GM21390 (cell line): Measurements from ENCODE around the gene PRKAA1.

Experiments used
- ATAC-seq: cut with Tn5 transposase; IDR thresholded peaks from one replicate; pipeline ENCODE4 v1.9.1; 2021; ENCODE audit not compliant: unreplicated experiment

PRKAA1 gene

DNA sequence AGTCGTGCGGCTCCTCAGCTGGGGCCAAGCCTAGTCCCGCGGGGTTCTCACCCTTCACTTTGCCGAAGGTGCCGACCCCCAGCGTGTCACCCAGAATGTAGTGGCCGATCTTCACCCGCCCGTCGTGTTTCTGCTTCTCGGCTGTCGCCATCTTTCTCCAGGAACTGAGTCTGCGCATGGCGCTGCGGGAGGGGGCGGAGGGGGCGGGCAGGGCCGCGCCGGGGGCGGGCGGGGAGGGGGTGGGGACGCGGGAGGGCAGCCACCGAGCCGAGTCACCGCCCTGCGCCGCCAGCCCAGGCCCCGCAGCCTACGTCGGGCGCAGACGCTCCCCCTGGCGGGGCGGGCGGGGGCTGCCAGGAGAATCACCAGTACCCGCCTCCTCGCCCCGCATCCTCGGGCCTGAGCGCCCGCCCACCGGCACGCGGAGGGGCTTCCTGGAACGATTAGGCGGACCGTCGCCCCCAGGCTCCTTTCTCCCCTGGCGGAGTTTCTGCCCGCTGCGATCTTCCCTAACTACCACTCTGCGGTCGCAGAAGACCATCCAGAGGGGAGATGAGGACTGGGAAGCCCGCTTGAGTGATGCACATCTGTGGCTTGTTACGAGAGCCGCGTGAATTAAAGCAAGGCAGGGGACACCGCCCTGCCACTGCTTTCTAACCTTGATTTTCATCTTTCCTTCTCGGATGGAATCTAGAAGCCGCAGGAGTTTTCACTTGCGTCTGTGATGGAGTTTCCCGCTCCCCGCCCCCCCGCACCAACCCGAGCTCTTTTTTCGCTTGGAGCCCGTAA is at the start of gene PRKAA1:
PRKAA1 (minus strand) TSS at position 363 of the 789 bp plus-strand sequence; CDS start at position 178, 185 bp downstream.
- peak; percentile 95 for ATAC-seq

DNA sequence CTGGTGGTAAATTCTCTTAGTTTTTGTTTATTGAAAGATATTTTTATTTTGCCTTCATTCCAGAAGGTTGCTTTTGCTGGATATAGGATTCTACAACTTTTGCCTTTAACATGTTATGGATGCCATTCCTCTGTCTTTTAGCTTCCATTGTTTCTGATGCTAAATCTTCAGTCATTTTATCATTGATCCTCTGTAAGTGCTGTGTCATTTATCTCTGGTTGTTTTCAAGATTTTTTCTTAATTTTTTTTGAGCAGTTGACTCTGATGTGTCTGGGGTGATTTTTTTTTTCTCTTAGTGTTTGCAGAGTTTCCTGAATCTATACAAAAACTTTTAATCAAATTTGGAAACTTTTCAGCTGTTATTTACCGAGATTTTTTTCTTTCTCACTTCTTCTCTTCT is 49.4 kb upstream of the PRKAA1 start:
- ATAC-seq, result no peak

DNA sequence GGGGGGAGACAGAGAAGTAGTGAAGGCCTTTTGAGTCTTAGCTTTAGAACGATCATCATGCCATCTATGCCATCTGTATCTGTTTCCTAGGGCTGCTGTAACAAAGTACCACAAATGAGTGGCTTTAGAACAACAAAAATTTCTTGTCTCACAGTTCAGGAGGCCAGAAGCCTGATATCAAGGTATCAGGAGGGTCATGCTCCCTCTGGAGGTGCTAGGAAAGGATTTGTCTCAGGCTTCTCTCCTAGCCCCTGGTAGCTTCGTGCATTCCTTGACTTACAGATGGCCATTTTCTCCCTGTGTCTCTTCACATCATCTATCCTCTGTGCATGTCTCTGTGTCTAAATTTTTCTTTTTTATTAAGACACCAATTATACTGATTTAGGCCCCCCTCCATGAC is 48.2 kb upstream of the PRKAA1 start:
- no peak for ATAC-seq

DNA sequence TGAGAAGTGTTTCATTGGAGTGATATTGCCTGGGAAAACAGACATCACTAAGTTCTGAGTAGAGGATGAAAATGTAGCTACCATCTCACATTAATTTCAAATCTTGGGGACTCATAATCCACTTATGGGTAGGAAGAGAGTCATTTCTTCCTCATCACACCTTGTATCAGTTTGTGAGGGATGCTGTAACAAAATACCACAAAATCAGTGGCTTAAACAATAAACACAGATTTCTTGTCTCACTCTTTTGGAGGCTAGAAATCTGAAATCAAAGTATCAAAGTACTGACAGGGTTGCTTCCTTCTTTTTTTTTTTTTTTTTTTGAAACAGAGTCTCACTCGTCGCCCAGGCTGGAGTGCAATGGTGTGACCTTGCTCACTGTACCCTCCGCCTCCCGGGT is 46.4 kb upstream of the PRKAA1 start:
- ATAC-seq, result no peak

DNA sequence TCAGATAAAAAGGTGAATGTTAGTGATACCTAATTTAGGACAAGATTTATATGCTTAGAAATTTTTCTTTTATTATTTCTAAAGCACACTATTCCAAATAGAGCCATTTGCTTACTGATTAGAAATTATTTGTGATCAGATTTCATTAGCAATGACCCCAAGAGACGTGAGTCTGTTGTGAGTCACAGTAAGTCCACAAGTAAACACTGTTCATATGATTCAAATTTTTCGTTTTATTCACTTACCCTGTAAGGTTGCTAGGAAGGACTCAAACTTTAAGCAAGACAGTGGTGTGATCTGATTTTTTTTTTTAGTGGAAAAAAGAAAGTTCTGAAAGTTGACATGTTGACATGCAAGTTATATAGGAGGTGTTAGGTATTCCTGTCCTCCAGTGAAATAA is 44.2 kb upstream of the PRKAA1 start:
- no peak for ATAC-seq

DNA sequence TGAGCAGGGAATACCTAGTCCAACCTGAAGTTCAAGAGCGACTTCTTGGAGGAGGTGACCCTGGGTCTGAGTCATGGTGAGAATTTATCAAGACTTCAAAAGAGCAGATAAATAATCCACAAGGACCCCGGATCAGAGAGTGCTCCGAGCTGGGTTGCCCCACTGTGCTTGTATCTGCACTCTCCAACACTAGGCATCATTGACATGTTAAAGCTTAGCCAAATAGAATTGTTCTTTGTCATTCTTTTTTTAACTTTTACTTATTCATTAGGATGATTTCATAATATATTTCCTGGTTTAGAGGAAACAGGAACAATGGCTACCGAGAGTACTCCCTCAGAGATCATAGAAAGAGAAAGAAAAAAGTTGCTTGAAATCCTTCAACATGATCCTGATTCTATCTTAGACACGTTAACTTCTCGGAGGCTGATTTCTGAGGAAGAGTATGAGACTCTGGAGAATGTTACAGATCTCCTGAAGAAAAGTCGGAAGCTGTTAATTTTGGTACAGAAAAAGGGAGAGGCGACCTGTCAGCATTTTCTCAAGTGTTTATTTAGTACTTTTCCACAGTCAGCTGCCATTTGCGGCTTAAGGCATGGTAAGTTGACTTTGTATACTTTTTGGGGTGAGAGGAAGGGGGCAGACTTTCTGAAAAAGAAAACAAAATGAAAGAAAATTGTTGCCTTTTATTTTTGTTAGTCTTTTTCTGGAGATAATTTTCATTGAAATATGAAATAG is 43.1 kb upstream of the PRKAA1 start, which contains the start of gene CARD6:
CARD6 (plus strand) TSS at position 300 of the 738 bp plus-strand sequence; CDS start at position 316, 16 bp downstream.
- peak; percentile 52 for ATAC-seq

DNA sequence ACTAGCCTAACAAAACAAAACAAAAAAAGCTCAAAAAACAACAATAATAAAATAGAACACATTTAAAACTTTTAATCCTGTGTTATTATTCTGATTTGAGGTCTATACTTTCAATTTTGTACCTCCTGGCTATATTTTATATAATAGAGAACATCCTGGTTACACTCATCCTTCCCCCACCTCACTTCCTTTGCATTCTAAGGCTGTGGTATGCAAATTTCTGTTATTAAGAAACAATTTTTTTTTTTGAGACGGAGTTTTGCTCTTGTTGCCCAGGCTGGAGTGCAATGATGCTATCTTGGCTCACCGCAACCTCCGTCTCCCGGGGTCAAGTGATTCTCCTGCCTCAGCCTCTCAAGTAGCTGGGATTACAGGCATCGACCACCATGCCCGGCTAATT is 39.9 kb upstream of the PRKAA1 start:
- no peak for ATAC-seq

DNA sequence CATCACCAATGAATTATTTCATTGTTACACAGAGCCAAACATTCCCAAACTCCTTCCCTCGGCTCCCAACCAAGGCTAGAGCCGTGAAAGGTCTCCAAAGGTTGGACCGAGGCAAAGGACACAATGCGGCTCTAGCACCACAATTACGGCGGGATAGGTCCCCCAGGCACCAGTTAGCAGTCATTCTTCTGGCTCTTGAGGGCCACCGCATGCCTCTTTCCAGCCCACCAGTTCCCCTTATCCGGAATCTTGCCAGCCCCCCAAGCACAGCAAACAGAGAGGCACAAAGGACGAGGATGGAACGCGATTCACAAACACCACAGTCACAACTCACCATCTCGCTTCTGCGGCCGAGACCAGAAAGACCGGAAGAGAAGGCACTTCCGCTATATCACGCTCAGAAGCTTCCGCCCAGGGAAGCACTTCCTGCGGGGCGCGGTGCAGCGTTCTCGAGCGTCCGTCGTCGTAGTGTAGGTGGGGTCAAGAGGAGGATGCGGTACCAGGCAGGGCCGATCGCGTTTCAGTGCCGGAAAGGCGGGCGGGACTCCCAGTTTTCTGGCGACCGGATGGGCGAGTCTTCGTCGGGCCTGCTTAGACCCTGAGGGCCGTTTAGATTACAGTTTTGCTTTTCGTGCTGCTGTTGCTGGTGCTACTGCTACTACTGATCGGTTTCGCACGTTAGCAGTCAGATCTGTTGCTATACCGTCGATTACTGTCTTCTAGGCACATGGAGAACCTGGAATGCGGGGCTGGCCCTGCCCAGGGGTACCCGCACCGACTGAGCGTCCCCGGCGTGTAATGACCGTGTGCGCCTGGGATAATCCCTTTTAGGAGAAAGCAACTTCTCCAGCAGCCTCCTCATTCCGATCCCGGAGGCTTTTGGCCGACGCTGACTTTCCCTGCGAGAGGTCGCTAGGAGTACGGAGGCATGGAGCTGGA is 36.9 kb upstream of the PRKAA1 start, which contains the start of gene RPL37:
RPL37 (minus strand) TSS at position 374 of the 939 bp plus-strand sequence; CDS start at position 337, 37 bp downstream.
- ATAC-seq, result peak; percentile 97

DNA sequence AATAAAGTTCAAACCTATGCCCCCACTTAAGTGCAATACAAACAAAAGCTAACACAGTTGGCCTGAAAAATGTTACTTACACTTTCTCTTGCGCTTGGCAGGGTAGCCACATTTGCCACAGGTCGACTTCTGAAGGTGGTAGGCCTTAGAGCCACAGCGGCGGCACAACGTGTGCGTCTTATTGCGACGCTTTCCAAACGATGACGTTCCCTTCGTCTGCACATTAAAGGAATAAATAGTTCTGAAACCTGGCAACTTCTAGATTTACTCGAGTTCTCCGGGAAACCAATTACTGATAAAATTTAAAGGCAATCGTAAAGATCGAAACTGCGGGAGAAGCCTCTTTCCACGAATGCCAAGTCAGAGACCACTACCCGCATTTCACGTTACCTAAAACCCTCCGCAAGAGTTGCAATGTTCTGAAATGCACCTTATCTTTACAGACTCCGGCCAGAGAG is 36.2 kb upstream of the PRKAA1 start:
- ATAC-seq, result no peak

DNA sequence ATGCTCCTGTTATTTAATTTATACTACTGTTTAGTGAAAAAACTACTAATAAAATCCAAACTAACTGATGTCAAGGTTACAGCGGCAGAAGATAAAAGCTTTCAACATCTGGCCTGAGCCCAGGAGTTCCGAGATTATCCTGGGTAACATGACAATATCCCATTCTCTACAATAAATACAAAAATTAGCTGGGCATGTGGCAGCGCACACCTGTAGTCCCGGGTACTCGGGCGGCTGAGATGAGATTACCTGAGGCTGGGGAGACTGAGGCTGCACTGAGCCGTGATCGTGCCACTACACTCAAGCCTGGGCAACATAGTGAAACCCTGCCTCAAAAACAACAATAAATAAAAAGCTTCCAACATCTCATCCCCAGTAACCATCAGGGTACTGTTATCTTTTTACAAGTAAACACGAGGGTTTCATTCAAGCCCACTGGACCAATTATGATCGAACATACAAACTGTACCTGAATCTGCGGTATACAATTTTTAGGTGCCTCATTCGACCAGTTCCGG is 35.6 kb upstream of the PRKAA1 start:
- ATAC-seq, result no peak

DNA sequence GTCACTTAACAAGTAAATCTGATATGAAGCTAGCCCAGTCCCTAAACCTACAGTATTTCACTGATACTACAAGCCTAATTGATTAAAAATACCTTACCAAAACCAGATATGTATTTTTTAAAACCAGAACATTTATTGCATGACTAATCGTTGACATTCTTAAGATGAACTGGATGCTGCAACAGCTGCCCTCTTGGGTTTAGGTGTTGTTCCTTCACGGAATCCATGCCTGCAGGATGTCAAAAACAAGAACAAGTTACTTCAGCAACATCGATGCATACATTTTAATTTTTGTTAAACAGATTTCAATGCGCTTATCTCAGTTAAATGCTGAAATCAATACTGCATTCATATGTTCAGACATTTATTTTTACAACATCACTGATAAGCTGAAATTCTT is 34.2 kb upstream of the PRKAA1 start:
- ATAC-seq, result no peak

DNA sequence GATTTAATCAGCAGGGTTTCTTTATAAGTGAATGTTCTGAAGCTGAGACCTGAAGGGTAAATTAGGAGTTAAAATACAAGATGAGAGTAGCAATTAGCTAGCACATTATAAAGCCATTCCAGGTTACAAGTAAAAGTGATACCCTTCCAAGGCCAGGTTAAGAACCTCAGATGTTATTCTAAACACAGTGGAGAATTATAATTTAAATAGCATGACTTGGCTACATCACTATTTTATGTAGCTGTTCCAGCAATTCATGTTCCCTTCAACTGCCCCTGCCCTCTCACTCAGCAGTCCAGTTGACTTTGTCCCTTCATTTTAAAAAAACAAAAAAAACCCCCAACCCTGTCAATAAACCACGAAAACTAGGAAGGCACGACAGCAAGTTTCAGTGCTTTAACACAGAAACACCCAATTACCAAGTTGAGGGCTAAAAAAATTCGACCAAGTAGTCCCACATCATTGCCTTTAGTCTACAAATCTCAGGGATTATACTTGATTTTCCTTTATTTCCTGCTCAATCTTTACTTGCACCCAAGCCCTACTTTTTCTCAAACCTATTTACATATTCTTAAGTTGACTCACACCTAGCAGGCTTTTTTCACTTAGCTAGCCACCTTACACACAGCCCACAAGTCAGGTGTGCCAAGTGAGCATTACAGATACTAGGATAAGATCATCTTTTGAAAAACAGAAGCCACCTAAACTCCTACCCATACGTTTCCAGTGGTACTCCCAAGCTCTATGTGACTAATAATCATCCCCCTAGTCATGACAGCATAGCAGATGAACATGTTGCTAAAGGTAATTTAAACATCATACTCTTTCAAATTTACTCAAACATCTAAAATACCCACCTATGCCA is 33.4 kb upstream of the PRKAA1 start:
- no peak for ATAC-seq

DNA sequence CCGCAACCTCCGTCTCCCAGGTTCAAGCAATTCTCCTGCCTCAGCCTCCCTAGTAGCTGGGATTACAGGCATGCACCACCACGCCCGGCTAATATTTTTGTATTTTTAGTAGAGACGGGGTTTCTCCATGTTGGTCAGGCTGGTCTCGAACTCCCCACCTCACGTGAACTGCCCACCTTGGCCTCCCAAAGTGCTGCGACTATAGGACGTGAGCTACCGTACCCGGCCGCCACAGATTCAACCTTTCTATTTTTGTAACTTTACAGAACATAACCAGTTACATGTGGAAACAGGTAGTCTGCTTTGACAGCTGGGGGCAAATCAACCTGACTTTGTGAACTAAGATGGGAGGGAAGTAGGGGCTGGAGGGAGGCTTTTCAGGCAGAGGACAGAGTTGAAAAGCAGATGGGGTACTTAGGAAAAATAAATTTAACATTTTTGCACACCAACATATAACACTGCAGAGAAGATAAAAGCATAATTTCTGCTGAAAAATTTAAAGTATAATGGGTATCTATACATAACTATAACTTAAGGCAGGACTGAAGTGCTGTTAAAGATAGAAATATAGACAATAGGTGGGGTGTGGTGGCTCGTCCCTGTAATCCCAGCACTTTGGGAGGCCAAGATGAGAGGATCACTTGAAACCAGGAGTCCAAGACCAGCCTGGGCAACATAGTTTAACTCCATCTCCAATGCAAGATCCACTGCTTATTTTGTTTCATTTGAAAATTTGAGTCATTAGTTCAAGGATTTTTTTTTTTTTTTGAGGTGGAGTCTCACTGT is 31.8 kb upstream of the PRKAA1 start:
- no peak for ATAC-seq

DNA sequence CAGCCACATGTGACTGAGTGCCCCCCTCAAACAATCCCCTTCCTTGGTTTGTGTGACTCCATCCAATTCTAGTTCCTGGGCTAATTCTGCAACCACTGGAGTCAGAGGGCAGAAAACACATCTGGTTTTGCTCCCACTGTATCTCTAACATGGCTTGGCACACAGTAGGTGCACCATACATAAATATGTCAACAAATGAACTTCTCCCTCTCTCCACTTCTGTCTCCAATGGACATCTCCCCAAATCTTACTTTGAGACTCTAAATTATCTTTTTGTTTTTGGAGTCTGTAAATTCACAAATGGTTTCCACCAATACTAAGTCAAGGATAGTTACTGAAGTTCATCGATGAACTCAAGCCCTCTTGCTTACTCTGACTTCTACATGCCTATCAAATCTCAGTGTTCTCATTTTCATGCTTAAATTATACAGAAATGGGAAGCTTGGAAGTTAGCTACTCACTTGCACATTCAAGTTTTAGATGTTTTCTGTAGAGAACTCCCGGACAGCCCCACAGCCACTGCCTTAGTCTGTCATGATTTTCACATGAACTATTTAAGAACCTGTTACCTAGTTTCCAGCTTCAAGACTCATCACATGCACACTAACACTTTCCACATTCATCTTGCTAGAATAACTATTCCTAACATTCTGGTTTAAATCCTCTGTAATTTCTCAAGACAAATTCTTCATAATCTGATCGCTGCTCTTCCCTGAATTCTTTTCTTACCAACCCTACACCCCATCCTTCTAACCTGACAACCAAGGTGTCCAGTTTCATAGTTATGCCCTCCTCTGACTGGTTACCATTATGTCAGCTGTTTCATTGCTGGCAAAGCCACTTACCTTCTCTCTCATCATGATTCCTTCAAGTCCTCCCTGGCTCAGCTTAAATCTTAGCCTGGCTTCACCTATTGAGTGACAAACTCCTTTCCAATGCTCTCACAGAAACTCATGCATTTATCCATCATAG is 30.8 kb upstream of the PRKAA1 start:
- no peak for ATAC-seq

DNA sequence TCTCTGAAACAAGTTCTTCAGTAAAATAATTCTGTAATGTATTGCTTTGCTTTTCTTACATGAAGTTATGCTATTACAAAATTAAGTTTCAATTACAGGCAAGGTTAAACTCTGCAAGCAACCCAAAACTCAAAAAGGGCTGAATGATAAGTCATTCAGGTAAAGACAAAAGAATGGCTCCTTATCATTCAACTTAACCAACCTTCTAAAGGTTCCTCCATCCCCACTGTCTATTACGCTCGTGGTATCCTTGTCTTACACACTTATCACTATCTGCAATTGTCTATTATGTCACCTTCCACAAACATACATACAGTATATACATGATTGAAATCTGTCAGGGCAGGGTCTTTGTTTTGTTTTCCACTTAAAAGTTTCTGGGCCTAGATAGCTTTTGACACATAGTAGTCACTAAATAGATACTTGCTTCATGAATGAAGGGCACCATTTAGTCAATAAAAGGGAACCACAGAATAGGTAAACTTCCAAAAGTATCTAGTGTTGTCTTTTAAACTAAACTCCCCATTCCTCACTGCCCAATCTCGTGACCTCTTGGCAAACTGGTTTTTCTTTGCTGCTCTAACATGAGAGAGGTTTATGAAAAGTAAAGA is 30.0 kb upstream of the PRKAA1 start:
- ATAC-seq, result no peak

DNA sequence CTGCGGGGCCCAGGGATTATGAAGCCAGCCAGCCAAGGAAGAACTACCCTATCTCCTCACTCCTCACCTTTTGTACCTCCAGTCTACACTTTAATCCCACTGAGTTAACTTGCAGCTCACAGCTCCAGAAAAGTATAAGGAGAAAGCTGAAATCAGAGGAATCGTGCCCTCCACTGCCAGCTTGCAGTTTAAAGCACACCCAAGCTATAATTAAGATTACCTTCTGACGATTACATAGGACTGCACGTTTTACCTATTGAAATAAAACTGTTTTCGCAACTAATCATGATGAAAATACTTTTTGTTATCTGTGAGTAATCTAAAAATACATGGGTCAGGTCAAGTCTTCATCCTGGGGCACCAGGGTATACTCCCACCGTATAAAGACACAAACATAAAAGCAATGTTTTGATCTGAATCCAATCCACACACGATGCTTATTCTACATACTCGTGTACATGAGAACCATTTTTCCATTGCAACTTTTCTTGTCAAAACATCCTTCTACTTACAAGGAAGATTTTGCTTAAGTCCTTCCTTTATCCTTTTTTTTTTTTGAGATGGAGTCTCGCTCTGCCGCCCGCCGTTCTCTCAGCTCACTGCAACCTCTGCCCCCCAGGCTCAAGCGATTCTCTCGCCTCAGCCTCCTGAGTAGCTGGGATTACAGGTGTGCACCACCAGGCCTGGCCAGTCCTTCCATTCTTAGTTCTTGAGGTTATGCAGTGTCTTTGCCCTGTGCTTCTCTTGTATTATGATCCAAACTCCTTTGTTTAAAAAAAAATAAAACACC is 29.2 kb upstream of the PRKAA1 start:
- no peak for ATAC-seq
